Measurements from ENCODE around the gene TMEM243.

TMEM243 gene

DNA sequence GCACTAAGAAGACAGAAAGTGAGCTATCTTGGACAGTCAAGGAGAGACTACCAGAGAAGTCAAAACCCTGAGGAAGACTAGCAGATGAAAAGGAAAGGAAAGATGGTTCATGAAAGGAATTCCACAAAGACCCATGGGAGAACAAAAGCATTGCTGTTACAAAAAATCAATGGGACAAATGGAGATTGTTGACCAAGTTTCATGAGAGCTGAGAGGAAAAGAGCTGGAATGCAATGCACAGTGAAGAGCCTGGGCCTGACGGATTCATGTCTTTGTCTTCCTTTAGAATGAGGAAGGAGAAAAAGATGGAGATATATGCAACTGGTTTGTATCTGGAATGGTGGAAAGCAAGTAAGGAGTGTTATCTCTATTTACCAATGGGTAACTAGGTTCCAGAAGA, 17.3 kb downstream of the TMEM243 start:
- no CpG with 5 or more reads among the region's 1 CpG for WGBS (ENCODE audit: extremely low coverage, insufficient coverage, low lambda C conversion rate)
- Histone ChIP-seq H4K5ac (ENCODE audit: low read length) (no peak overlapping the region), H3K4me2 (ENCODE audit: low read length) (no peak overlapping the region), H3K27ac (ENCODE audit: low read depth, low read length) (no peak overlapping the region), H3K36me3 (ENCODE audit: control insufficient read depth, insufficient read depth, low read length) (no peaks in the 10 kb centered on the region), H3K4me1 (ENCODE audit: control insufficient read depth, low read depth, low read length) (no peaks in the 10 kb centered on the region), H3K79me1 (ENCODE audit: low read length) (peaks cover 15% of the 10 kb centered on the region), H3K9ac (ENCODE audit: low read length) (no peak overlapping the region), H3K4ac (ENCODE audit: low read depth, low read length) (no peak overlapping the region), H2BK120ac (ENCODE audit: low read depth, low read length) (no peak overlapping the region), H3K18ac (ENCODE audit: low read length) (no peak overlapping the region), H2BK5ac (ENCODE audit: low read length) (no peak overlapping the region), H2BK15ac (replicated peaks; ENCODE audit: low read depth) (no peak overlapping the region), H4K8ac (ENCODE audit: low read depth, low read length) (no peak overlapping the region), H3K23ac (ENCODE audit: low read length) (no peak overlapping the region), H3K4me3 (ENCODE audit: low read length) (no peak overlapping the region), H3K79me2 (ENCODE audit: control insufficient read depth, insufficient read depth, low read length) (peaks cover 35% of the 10 kb centered on the region), H3K27me3 (ENCODE audit: insufficient read depth, low read length, poor library complexity) (no peaks in the 10 kb centered on the region), H3K56ac (ENCODE audit: low read length) (no peak overlapping the region), H2AK5ac (ENCODE audit: low read length) (no peak overlapping the region)
- no peak for DNase-seq

GRCh38 chr7:87199700-87200450, 19.7 kb downstream of the TMEM243 start:
- Histone ChIP-seq H3K27me3 (ENCODE audit: insufficient read depth, low read length, poor library complexity) (no peaks in the 10 kb centered on the region), H3K4me3 (ENCODE audit: low read length) (no peak overlapping the region), H3K4ac (ENCODE audit: low read depth, low read length) (no peak overlapping the region), H3K27ac (ENCODE audit: low read depth, low read length) (no peak overlapping the region), H2BK120ac (ENCODE audit: low read depth, low read length) (no peak overlapping the region), H3K36me3 (ENCODE audit: control insufficient read depth, insufficient read depth, low read length) (peaks cover 4% of the 10 kb centered on the region), H3K23ac (ENCODE audit: low read length) (no peak overlapping the region), H4K8ac (ENCODE audit: low read depth, low read length) (no peak overlapping the region), H3K56ac (ENCODE audit: low read length) (no peak overlapping the region), H3K79me2 (ENCODE audit: control insufficient read depth, insufficient read depth, low read length) (peaks cover 24% of the 10 kb centered on the region), H3K4me1 (ENCODE audit: control insufficient read depth, low read depth, low read length) (no peaks in the 10 kb centered on the region), H3K18ac (ENCODE audit: low read length) (no peak overlapping the region), H3K9ac (ENCODE audit: low read length) (no peak overlapping the region), H4K5ac (ENCODE audit: low read length) (no peak overlapping the region), H2BK15ac (replicated peaks; ENCODE audit: low read depth) (no peak overlapping the region), H2BK5ac (ENCODE audit: low read length) (no peak overlapping the region), H3K4me2 (ENCODE audit: low read length) (no peak overlapping the region), H3K79me1 (ENCODE audit: low read length) (peaks cover 11% of the 10 kb centered on the region), H2AK5ac (ENCODE audit: low read length) (no peak overlapping the region)
- DNase-seq: no peak
- WGBS (ENCODE audit: extremely low coverage, insufficient coverage, low lambda C conversion rate): no CpG with 5 or more reads among the region's 6 CpGs

- no peak for DNase-seq
- Histone ChIP-seq H3K36me3 (ENCODE audit: control insufficient read depth, insufficient read depth, low read length) (peaks cover 4% of the 10 kb centered on the region), H2AK5ac (ENCODE audit: low read length) (no peak overlapping the region), H2BK15ac (replicated peaks; ENCODE audit: low read depth) (no peak overlapping the region), H4K8ac (ENCODE audit: low read depth, low read length) (no peak overlapping the region), H3K27ac (ENCODE audit: low read depth, low read length) (no peak overlapping the region), H3K4me2 (ENCODE audit: low read length) (no peak overlapping the region), H2BK5ac (ENCODE audit: low read length) (no peak overlapping the region), H3K56ac (ENCODE audit: low read length) (no peak overlapping the region), H3K79me1 (ENCODE audit: low read length) (peaks cover 8% of the 10 kb centered on the region), H4K5ac (ENCODE audit: low read length) (no peak overlapping the region), H3K18ac (ENCODE audit: low read length) (no peak overlapping the region), H3K9ac (ENCODE audit: low read length) (no peak overlapping the region), H3K27me3 (ENCODE audit: insufficient read depth, low read length, poor library complexity) (no peaks in the 10 kb centered on the region), H3K23ac (ENCODE audit: low read length) (no peak overlapping the region), H3K4ac (ENCODE audit: low read depth, low read length) (no peak overlapping the region), H3K79me2 (ENCODE audit: control insufficient read depth, insufficient read depth, low read length) (peaks cover 21% of the 10 kb centered on the region), H3K4me3 (ENCODE audit: low read length) (no peak overlapping the region), H2BK120ac (ENCODE audit: low read depth, low read length) (no peak overlapping the region), H3K4me1 (ENCODE audit: control insufficient read depth, low read depth, low read length) (no peaks in the 10 kb centered on the region)
- WGBS (ENCODE audit: extremely low coverage, insufficient coverage, low lambda C conversion rate): no CpG with 5 or more reads among the region's 1 CpG
These were observed 20.3 kb downstream of the TMEM243 start for GRCh38 chr7:87199241-87199640.

DNA sequence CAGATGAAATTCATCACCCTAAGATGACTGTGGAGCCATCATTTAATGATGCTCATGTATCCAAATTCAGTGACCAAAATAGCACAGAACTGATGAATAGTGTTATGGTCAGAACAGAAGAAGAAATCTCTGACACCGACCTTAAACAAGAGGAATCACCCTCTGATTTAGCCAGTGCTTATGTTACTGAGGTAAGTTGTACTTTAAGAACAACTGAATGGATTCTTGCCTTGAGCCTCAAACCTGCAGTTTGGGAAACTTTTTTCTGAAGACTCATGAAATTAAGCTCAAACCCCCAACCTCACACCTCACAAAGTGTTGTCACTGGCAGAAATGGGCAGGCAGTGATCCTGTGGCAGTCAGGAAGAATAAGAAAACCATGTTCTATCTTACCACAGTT, 25.6 kb downstream of the TMEM243 start:
- Histone ChIP-seq H3K4ac (ENCODE audit: low read depth, low read length) (no peak overlapping the region), H3K4me1 (ENCODE audit: control insufficient read depth, low read depth, low read length) (no peaks in the 10 kb centered on the region), H2BK15ac (replicated peaks; ENCODE audit: low read depth) (no peak overlapping the region), H3K79me1 (ENCODE audit: low read length) (no peaks in the 10 kb centered on the region), H3K56ac (ENCODE audit: low read length) (no peak overlapping the region), H3K79me2 (ENCODE audit: control insufficient read depth, insufficient read depth, low read length) (no peaks in the 10 kb centered on the region), H3K9ac (ENCODE audit: low read length) (no peak overlapping the region), H3K23ac (ENCODE audit: low read length) (no peak overlapping the region), H2BK5ac (ENCODE audit: low read length) (no peak overlapping the region), H3K27me3 (ENCODE audit: insufficient read depth, low read length, poor library complexity) (no peaks in the 10 kb centered on the region), H2BK120ac (ENCODE audit: low read depth, low read length) (no peak overlapping the region), H3K18ac (ENCODE audit: low read length) (no peak overlapping the region), H3K27ac (ENCODE audit: low read depth, low read length) (no peak overlapping the region), H4K5ac (ENCODE audit: low read length) (no peak overlapping the region), H2AK5ac (ENCODE audit: low read length) (no peak overlapping the region), H3K4me2 (ENCODE audit: low read length) (no peak overlapping the region), H3K36me3 (ENCODE audit: control insufficient read depth, insufficient read depth, low read length) (peaks cover 14% of the 10 kb centered on the region), H3K4me3 (ENCODE audit: low read length) (no peak overlapping the region), H4K8ac (ENCODE audit: low read depth, low read length) (no peak overlapping the region)
- WGBS (ENCODE audit: extremely low coverage, insufficient coverage, low lambda C conversion rate): no CpG with 5 or more reads among the region's 1 CpG
- no peak for DNase-seq

DNA sequence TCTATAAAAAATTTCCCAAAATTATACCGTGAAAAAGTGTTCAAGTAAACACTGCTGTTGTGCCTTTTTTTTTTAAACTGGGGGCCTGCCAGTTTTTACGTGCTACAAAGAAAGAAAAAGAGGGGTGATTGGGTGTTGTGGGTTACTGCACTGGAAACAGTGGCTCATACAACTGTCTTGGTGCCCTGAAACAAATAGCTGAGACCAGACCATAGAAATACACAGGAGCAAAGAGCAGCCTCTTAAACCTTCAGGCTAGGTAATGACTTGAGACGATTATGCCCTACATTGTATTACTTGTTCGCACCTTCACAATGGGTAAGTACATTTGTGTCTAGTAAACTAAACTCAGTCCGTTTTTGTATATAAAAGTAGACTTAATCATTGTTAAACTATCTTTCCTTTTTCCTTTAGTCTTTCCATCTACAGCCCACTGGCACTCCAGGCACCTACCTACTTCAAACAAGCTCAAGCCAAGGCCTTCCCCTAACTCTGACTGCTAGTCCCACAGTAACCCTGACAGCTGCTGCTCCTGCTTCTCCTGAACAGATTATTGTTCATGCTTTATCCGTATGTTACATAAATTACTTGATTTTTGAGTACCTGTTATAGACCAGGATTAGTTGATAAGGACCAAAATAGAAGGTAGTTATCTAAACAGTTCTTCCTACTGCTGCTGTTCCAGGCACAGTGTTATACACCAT, 26.6 kb downstream of the TMEM243 start:
- H3K36me3 ChIP-seq (ENCODE audit: control insufficient read depth, insufficient read depth, low read length): peaks cover 14% of the 10 kb centered on the region

More for the DNA sequence above, 26.6 kb downstream of the TMEM243 start:
- Histone ChIP-seq H3K4ac (ENCODE audit: low read depth, low read length) (no peak overlapping the region), H3K27me3 (ENCODE audit: insufficient read depth, low read length, poor library complexity) (no peaks in the 10 kb centered on the region), H3K23ac (ENCODE audit: low read length) (no peak overlapping the region), H3K56ac (ENCODE audit: low read length) (no peak overlapping the region), H2BK120ac (ENCODE audit: low read depth, low read length) (no peak overlapping the region), H3K9ac (ENCODE audit: low read length) (no peak overlapping the region), H3K4me2 (ENCODE audit: low read length) (no peak overlapping the region), H3K79me2 (ENCODE audit: control insufficient read depth, insufficient read depth, low read length) (no peaks in the 10 kb centered on the region), H4K5ac (ENCODE audit: low read length) (no peak overlapping the region), H3K18ac (ENCODE audit: low read length) (no peak overlapping the region), H2AK5ac (ENCODE audit: low read length) (no peak overlapping the region), H4K8ac (ENCODE audit: low read depth, low read length) (no peak overlapping the region), H3K79me1 (ENCODE audit: low read length) (no peaks in the 10 kb centered on the region), H3K4me3 (ENCODE audit: low read length) (no peak overlapping the region), H2BK5ac (ENCODE audit: low read length) (no peak overlapping the region), H3K4me1 (ENCODE audit: control insufficient read depth, low read depth, low read length) (no peaks in the 10 kb centered on the region), H2BK15ac (replicated peaks; ENCODE audit: low read depth) (no peak overlapping the region), H3K27ac (ENCODE audit: low read depth, low read length) (no peak overlapping the region)
- DNase-seq: no peak
- WGBS (ENCODE audit: extremely low coverage, insufficient coverage, low lambda C conversion rate): no CpG with 5 or more reads among the region's 6 CpGs
